OCI-M1 (cell line): ENCODE measurements around the gene AMZ2.

Experiments
- DNase-seq: peaks from one replicate; lab custom pipeline; 2025; lab: John Stamatoyannopoulos, UW

Gene AMZ2

GRCh38 chr17:68290955-68291835, 43.4 kb downstream of the AMZ2 start, which contains the start of the genes ARSG and SLC16A6:
ARSG (plus strand) TSS chr17:68291495; CDS start chr17:68307494, 15,999 bp downstream.
SLC16A6 (minus strand) TSS chr17:68291127; CDS start chr17:68278320, 12,807 bp downstream.
- DNase-seq, result peak; percentile 78

GRCh38 chr17:68291836-68292688, 44.2 kb downstream of the AMZ2 start:
- DNase-seq, result peak; percentile 60

GRCh38 chr17:68292689-68293040, 44.8 kb downstream of the AMZ2 start:
- DNase-seq, result no peak

- DNase-seq, result no peak
Measured at GRCh38 chr17:68293490-68294195, 45.8 kb downstream of the AMZ2 start.

GRCh38 chr17:68294196-68294555, 46.3 kb downstream of the AMZ2 start:
- DNase-seq, result no peak

- no peak for DNase-seq
Measured at GRCh38 chr17:68294617-68295016, 46.8 kb downstream of the AMZ2 start.

- no peak for DNase-seq
Measured at GRCh38 chr17:68295086-68295485, 47.2 kb downstream of the AMZ2 start.

GRCh38 chr17:68296217-68297191, 48.7 kb downstream of the AMZ2 start:
- no peak for DNase-seq

- no peak for DNase-seq
Measured at GRCh38 chr17:68297195-68297594, 49.4 kb downstream of the AMZ2 start.

- no peak for DNase-seq
Measured at GRCh38 chr17:68298601-68299000, 50.8 kb downstream of the AMZ2 start.

GRCh38 chr17:68299817-68300216, 52.0 kb downstream of the AMZ2 start:
- no peak for DNase-seq

- DNase-seq, result no peak
Measured at GRCh38 chr17:68301438-68301959, 53.7 kb downstream of the AMZ2 start.

- no peak for DNase-seq
Measured at GRCh38 chr17:68302066-68302564, 54.3 kb downstream of the AMZ2 start.

- no peak for DNase-seq
Measured at GRCh38 chr17:68302666-68303065, 54.8 kb downstream of the AMZ2 start.

- DNase-seq, result no peak
Measured at GRCh38 chr17:68304706-68305105, 56.9 kb downstream of the AMZ2 start.

GRCh38 chr17:68305142-68305541, 57.3 kb downstream of the AMZ2 start:
- DNase-seq, result no peak
